Subcutaneous adipose tissue (tissue), 4 donors: ENCODE measurements around the gene CTTNBP2NL. TPM values are rescaled to one million over a fixed set of nuclear protein-coding genes. Genes with fewer than 3 reads are reported as not detected.

ENCODE experiments used
- CTCF ChIP-seq: fragments of 450-650 bp; IDR thresholded peaks from one replicate; pipeline ENCODE4 v1.5.1; 2016; ENCODE audit warnings: low read depth, mild to moderate bottlenecking, control low read depth, antibody characterized with exemption, moderate library complexity
- total RNA-seq, 4 donors: library from RNA; depleted of rRNA; stranded (reverse); fragments of >200 nt; gene quantifications; one replicate each; pipeline ENCODE4 v1.1.0, GENCODE V29; 2016

Gene CTTNBP2NL
- 10 to 100 TPM; 27.1 to 72.7 (median 31.6) TPM for total RNA-seq

GRCh38 chr1:112395821-112396652 lies at the start of gene CTTNBP2NL:
CTTNBP2NL (plus strand) TSS chr1:112396214; CDS start chr1:112416166, 19,952 bp downstream.
- no peak for TF ChIP-seq CTCF

GRCh38 chr1:112346801-112347350 lies 49.1 kb upstream of the CTTNBP2NL start:
- no peak for TF ChIP-seq CTCF

- no peak for TF ChIP-seq CTCF
These were observed 39.2 kb upstream of the CTTNBP2NL start for GRCh38 chr1:112356765-112357164.

- TF ChIP-seq CTCF: no peak
These were observed 38.5 kb upstream of the CTTNBP2NL start for GRCh38 chr1:112357467-112357866.

GRCh38 chr1:112358061-112358770 lies 37.8 kb upstream of the CTTNBP2NL start:
- no peak for TF ChIP-seq CTCF

GRCh38 chr1:112358798-112359408 lies 37.1 kb upstream of the CTTNBP2NL start:
- TF ChIP-seq CTCF: no peak
